K562 (cell line): Measurements from ENCODE around the gene FGF14. TPM values are rescaled to one million over a fixed set of nuclear protein-coding genes. Genes with fewer than 3 reads are reported as not detected.

Source experiments
- HNRNPLL ChIP-seq: fragments of 200-400 bp; formaldehyde crosslinking; IDR thresholded peaks from 2 replicates; pipeline ENCODE4 v1.6.1; 2017; ENCODE audit warnings: low read length, low read depth, mild to moderate bottlenecking; ENCODE audit not compliant: poor library complexity, severe bottlenecking
- MEIS2 ChIP-seq: fragments of 450-650 bp; IDR thresholded peaks from 2 replicates; pipeline ENCODE4 v1.6.1; 2014; ENCODE audit warnings: mild to moderate bottlenecking; ENCODE audit not compliant: partially characterized antibody
- ZNF76 ChIP-seq: fragments of 250-450 bp; sonication (Bioruptor Pico); IDR thresholded peaks from 2 replicates; pipeline ENCODE4 v1.4.0; 2020; ENCODE audit warnings: mild to moderate bottlenecking, moderate library complexity, borderline replicate concordance
- ZZZ3 ChIP-seq: fragments of 450-650 bp; IDR thresholded peaks from 2 replicates; pipeline ENCODE4 v1.6.1; 2016; ENCODE audit warnings: antibody characterized with exemption, mild to moderate bottlenecking, moderate library complexity
- polyA plus RNA-seq, 8 experiments: library from polyadenylated mRNA; depleted of rRNA in 4 of 8; stranded (reverse) in 5 of 8; unstranded in 3 of 8; fragments of >200 nt; fragmentation: Nextera tagmentation in 2 of 8; fragmentation: Illumina TruSeq in 1 of 8; extraction: Ambion mirVana in 2 of 8; extraction: Trizol in 1 of 8; gene quantifications; 2 replicates each; pipeline versions ENCODE4 v1.2.1 to v1.2.3, GENCODE V29; 2011 to 2014; ENCODE audit warnings: inconsistent platforms in 1 of 8, missing spikeins in 1 of 8
- total RNA-seq, 7 experiments: library from RNA; depleted of rRNA in 6 of 7; stranded (reverse); fragments of >200 nt in 6 of 7; fragmentation: Illumina TruSeq in 2 of 7; extraction: Trizol in 2 of 7; gene quantifications; 2 replicates each; pipeline versions ENCODE4 v1.2.1 to v1.2.3, GENCODE V29; 2011 to 2021; ENCODE audit warnings: low replicate concordance in 1 of 7
- TF ChIP-seq, protein P1 (sequence below), 2 experiments: fragments of 450-650 bp in 1 of 2; sonication (generic) in 1 of 2; formaldehyde crosslinking in 1 of 2; IDR thresholded peaks; 2 replicates each; pipeline versions ENCODE4 v1.7.1 to v1.9.0; 2016 to 2022; ENCODE audit warnings: inconsistent platforms in 1 of 2, mild to moderate bottlenecking in 1 of 2, missing genetic modification reagents in 1 of 2
- TF ChIP-seq, protein P2 (sequence below): fragments of 450-650 bp; conservative IDR thresholded peaks from 2 replicates; pipeline ENCODE4 v1.6.1; 2016; ENCODE audit warnings: missing genetic modification characterization, low read depth, mild to moderate bottlenecking, missing compliant biosample characterization, moderate library complexity
- TF ChIP-seq, protein P3 (sequence below): sonication (generic); formaldehyde crosslinking; IDR thresholded peaks from 2 replicates; pipeline ENCODE4 v1.8.0; 2022; ENCODE audit warnings: mild to moderate bottlenecking, missing genetic modification reagents, borderline replicate concordance
- TF ChIP-seq, protein P4 (sequence below): sonication (generic); formaldehyde crosslinking; IDR thresholded peaks from 2 replicates; pipeline ENCODE4 v1.5.0; 2020; ENCODE audit warnings: missing genetic modification reagents

Gene FGF14
- total and polyA plus RNA-seq, 9 of the 15 experiments (the other 6 are each of a cell fraction or from before 2014, with no cell fraction given), result not detected

GRCh38 chr13:102298051-102298450 lies 103.8 kb downstream of the FGF14 start (continued):
- TF ChIP-seq, protein P1, sequence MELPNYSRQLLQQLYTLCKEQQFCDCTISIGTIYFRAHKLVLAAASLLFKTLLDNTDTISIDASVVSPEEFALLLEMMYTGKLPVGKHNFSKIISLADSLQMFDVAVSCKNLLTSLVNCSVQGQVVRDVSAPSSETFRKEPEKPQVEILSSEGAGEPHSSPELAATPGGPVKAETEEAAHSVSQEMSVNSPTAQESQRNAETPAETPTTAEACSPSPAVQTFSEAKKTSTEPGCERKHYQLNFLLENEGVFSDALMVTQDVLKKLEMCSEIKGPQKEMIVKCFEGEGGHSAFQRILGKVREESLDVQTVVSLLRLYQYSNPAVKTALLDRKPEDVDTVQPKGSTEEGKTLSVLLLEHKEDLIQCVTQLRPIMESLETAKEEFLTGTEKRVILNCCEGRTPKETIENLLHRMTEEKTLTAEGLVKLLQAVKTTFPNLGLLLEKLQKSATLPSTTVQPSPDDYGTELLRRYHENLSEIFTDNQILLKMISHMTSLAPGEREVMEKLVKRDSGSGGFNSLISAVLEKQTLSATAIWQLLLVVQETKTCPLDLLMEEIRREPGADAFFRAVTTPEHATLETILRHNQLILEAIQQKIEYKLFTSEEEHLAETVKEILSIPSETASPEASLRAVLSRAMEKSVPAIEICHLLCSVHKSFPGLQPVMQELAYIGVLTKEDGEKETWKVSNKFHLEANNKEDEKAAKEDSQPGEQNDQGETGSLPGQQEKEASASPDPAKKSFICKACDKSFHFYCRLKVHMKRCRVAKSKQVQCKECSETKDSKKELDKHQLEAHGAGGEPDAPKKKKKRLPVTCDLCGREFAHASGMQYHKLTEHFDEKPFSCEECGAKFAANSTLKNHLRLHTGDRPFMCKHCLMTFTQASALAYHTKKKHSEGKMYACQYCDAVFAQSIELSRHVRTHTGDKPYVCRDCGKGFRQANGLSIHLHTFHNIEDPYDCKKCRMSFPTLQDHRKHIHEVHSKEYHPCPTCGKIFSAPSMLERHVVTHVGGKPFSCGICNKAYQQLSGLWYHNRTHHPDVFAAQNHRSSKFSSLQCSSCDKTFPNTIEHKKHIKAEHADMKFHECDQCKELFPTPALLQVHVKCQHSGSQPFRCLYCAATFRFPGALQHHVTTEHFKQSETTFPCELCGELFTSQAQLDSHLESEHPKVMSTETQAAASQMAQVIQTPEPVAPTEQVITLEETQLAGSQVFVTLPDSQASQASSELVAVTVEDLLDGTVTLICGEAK (IDR thresholded peaks at IDR 0.05), result no peak
- TF ChIP-seq, protein P1 (CRISPR knock-in tag; IDR thresholded peaks at IDR 0.05), result no peak
- TF ChIP-seq, protein P2, sequence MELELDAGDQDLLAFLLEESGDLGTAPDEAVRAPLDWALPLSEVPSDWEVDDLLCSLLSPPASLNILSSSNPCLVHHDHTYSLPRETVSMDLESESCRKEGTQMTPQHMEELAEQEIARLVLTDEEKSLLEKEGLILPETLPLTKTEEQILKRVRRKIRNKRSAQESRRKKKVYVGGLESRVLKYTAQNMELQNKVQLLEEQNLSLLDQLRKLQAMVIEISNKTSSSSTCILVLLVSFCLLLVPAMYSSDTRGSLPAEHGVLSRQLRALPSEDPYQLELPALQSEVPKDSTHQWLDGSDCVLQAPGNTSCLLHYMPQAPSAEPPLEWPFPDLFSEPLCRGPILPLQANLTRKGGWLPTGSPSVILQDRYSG (tag), result no peak
- TF ChIP-seq MEIS2, result no peak
- no peak for TF ChIP-seq ZNF76 (CRISPR knock-in tag)
- TF ChIP-seq, protein P3, sequence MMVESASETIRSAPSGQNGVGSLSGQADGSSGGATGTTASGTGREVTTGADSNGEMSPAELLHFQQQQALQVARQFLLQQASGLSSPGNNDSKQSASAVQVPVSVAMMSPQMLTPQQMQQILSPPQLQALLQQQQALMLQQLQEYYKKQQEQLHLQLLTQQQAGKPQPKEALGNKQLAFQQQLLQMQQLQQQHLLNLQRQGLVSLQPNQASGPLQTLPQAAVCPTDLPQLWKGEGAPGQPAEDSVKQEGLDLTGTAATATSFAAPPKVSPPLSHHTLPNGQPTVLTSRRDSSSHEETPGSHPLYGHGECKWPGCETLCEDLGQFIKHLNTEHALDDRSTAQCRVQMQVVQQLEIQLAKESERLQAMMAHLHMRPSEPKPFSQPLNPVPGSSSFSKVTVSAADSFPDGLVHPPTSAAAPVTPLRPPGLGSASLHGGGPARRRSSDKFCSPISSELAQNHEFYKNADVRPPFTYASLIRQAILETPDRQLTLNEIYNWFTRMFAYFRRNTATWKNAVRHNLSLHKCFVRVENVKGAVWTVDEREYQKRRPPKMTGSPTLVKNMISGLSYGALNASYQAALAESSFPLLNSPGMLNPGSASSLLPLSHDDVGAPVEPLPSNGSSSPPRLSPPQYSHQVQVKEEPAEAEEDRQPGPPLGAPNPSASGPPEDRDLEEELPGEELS (CRISPR knock-in tag), result no peak
- TF ChIP-seq, protein P4, sequence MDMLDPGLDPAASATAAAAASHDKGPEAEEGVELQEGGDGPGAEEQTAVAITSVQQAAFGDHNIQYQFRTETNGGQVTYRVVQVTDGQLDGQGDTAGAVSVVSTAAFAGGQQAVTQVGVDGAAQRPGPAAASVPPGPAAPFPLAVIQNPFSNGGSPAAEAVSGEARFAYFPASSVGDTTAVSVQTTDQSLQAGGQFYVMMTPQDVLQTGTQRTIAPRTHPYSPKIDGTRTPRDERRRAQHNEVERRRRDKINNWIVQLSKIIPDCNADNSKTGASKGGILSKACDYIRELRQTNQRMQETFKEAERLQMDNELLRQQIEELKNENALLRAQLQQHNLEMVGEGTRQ (CRISPR knock-in tag), result no peak
- no peak for TF ChIP-seq HNRNPLL
- TF ChIP-seq ZZZ3, result no peak
